Transverse colon (tissue), 4 donors: ENCODE results near the gene CAGE1.

ENCODE experiments used
- EP300 ChIP-seq: sonication (generic); formaldehyde crosslinking; IDR thresholded peaks from one replicate; pipeline ENCODE4 v1.6.1; 2017; ENCODE audit warnings: antibody characterized with exemption, low read depth
- POLR2A ChIP-seq: fragments of 450-650 bp; IDR thresholded peaks from one replicate; pipeline ENCODE4 v1.6.1; 2016; ENCODE audit warnings: antibody characterized with exemption, mild to moderate bottlenecking, moderate library complexity
- POLR2AphosphoS5 ChIP-seq, 3 donors: sonication (generic); formaldehyde crosslinking; IDR thresholded peaks; one replicate each; pipeline ENCODE4 v1.6.1; 2016; ENCODE audit warnings: antibody characterized with exemption in 3 of 3
- TF ChIP-seq, protein P1 (sequence below), 5 experiments: fragments of 200-600 bp in 3 of 5; fragments of 450-650 bp in 2 of 5; sonication (generic) in 3 of 5; IDR thresholded peaks; 1 replicate in 2 of 5; 2 replicates in 3 of 5; pipeline ENCODE4 v1.5.1; 2016 to 2017; ENCODE audit warnings: antibody characterized with exemption in 5 of 5, inconsistent platforms in 3 of 5, mild to moderate bottlenecking in 2 of 5, moderate library complexity in 1 of 5

DNA sequence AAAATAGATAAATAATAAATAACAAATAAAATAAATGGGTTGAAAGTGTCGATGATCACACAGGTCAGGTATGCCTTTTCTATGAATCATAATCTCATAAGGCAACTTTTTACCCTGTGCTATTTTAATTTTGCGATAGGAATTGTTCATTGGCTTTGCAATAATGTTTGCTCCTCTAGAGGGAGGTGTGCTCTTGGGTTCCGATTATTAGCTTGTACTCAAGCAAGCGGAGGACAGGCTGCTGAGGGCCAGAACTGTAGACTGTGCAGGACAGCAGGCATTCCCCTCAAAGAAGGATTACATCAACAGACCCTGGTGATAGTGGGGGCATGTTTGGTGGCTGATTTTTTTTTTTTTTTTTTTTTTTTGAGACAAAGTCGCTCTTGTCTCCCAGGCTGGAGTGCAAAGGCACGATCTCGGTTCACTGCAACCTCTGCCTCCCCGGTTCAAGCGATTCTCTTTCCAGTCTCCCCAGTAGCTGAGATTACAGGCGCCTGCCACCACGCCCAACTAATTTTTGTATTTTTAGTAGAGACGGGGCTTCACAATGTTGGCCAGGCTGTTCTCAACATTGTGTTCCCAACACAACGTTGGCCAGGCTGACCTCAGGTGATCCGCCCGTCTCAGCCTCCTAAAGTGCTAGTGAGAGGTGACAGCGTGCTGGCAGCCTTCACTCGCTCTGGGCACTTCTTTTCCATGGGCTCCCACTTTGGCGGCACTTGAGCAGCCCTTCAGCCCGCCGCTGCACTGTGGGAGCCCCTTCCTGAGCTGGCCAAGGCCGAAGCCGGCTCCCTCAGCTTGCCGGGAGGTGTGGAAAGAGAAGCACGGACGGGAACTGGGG, 35.6 kb upstream of the CAGE1 start:
- TF ChIP-seq, protein P1, sequence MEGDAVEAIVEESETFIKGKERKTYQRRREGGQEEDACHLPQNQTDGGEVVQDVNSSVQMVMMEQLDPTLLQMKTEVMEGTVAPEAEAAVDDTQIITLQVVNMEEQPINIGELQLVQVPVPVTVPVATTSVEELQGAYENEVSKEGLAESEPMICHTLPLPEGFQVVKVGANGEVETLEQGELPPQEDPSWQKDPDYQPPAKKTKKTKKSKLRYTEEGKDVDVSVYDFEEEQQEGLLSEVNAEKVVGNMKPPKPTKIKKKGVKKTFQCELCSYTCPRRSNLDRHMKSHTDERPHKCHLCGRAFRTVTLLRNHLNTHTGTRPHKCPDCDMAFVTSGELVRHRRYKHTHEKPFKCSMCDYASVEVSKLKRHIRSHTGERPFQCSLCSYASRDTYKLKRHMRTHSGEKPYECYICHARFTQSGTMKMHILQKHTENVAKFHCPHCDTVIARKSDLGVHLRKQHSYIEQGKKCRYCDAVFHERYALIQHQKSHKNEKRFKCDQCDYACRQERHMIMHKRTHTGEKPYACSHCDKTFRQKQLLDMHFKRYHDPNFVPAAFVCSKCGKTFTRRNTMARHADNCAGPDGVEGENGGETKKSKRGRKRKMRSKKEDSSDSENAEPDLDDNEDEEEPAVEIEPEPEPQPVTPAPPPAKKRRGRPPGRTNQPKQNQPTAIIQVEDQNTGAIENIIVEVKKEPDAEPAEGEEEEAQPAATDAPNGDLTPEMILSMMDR (IDR thresholded peaks at IDR 0.05) = peak; percentile 32 to 73 (median 54)
- no peak for TF ChIP-seq POLR2AphosphoS5 (IDR thresholded peaks at IDR 0.05)
- TF ChIP-seq POLR2A = no peak
- no peak for TF ChIP-seq EP300
